Small intestine (tissue), 7 donors: ENCODE results near the gene NUP42. TPM values are rescaled to one million over a fixed set of nuclear protein-coding genes. Genes with fewer than 3 reads are reported as not detected.
A peak's percentile ranks its signal among the peaks of the same experiment; 100 is the strongest.

Experiments
- DNase-seq, 2 donors: peaks; one replicate each; pipeline versions ENCODE4 v3.0.0 to v3.0.0-alpha.2; 2013
- FAIRE-seq: peaks from 2 replicates; lab custom pipeline; 2012; peaks lifted over from hg19 to GRCh38; lab: Jason Lieb, UNC
- H3K27ac ChIP-seq, 3 donors: one replicate each; pipeline ENCODE4 v1.5.1; 2013; ENCODE audit warnings: low read length in 2 of 3, mild to moderate bottlenecking in 2 of 3, control low read depth in 1 of 3, inconsistent platforms in 1 of 3, low read depth in 1 of 3, moderate library complexity in 1 of 3
- H3K27me3 ChIP-seq, 3 donors: one replicate each; pipeline ENCODE4 v1.6.1; 2013; ENCODE audit warnings: low read length in 3 of 3, inconsistent platforms in 1 of 3; ENCODE audit not compliant: control insufficient read depth in 3 of 3, insufficient read depth in 3 of 3
- H3K36me3 ChIP-seq, 3 donors: one replicate each; pipeline ENCODE4 v1.6.1; 2013; ENCODE audit warnings: low read length in 3 of 3, inconsistent platforms in 1 of 3, low read depth in 1 of 3, mild to moderate bottlenecking in 1 of 3, moderate library complexity in 1 of 3; ENCODE audit not compliant: control insufficient read depth in 3 of 3, insufficient read depth in 2 of 3
- H3K4me1 ChIP-seq, 3 donors: one replicate each; pipeline ENCODE4 v1.6.1; 2013; ENCODE audit warnings: low read length in 2 of 3, inconsistent platforms in 1 of 3, low read depth in 1 of 3, mild to moderate bottlenecking in 1 of 3, moderate library complexity in 1 of 3; ENCODE audit not compliant: control insufficient read depth in 3 of 3, insufficient read depth in 2 of 3
- H3K4me3 ChIP-seq, 3 donors: one replicate each; pipeline ENCODE4 v1.5.1; 2013; ENCODE audit warnings: low read length in 3 of 3, control low read depth in 1 of 3, inconsistent platforms in 1 of 3, low read depth in 1 of 3, mild to moderate bottlenecking in 1 of 3, moderate library complexity in 1 of 3
- H3K9me3 ChIP-seq, 2 donors: one replicate each; pipeline ENCODE4 v1.6.1; 2013; ENCODE audit warnings: low read depth in 1 of 2, low read length in 1 of 2; ENCODE audit not compliant: control insufficient read depth in 2 of 2, insufficient read depth in 1 of 2
- WGBS, 3 donors: extraction: QIAGEN DNeasy Blood & Tissue Kit; methylation state at CpG; one replicate each; pipeline ENCODE4 v1.1.7; 2013; 5-methylcytosine and 5-hydroxymethylcytosine counted together
- polyA plus RNA-seq, 4 donors: library from polyadenylated mRNA; stranded (reverse) in 3 of 4; unstranded in 1 of 4; fragments of 200-250 nt in 3 of 4; fragments of 120-200 nt in 1 of 4; gene quantifications; one replicate each; pipeline versions ENCODE4 v1.2.1 to v1.2.3, GENCODE V29; 2013
- donor health status: healthy with polysubstance abuse.
- donor health status: control.
- donor health status: control.
- donor health status: Bipolar disorder and iron deficiency.
- donor health status: healthy.

The NUP42 gene
- polyA plus RNA-seq, 4 donors = 25.1 to 46.6 (median 32.4) TPM

GRCh38 chr7:23205909-23206767 lies 24.3 kb downstream of the NUP42 start:
- DNase-seq (peak in 1 of 2 donors; percentile 50), FAIRE-seq (no peak)
- no peaks in the 10 kb centered on the region for H3K27me3 ChIP-seq
- no peaks in the 10 kb centered on the region for H3K9me3 ChIP-seq
- WGBS, 3 donors = 19 to 48% (median 36%) methylated on average over 64 to 76 of the region's 76 CpGs
- peak overlapping the region; percentile 55 to 73 (median 65) for H3K27ac ChIP-seq
- H3K4me1 ChIP-seq = peaks cover 0 to 2% (median 0%) of the 10 kb centered on the region in 3 donors
- H3K4me3 ChIP-seq = peak overlapping the region; percentile 18 to 45 (median 39)
- peaks cover 0 to 6% (median 0%) of the 10 kb centered on the region in 3 donors for H3K36me3 ChIP-seq

GRCh38 chr7:23207021-23207420 lies 25.2 kb downstream of the NUP42 start:
- no peaks in the 10 kb centered on the region for H3K9me3 ChIP-seq
- no peaks in the 10 kb centered on the region for H3K27me3 ChIP-seq
- H3K4me3 ChIP-seq = no peak overlapping the region
- H3K27ac ChIP-seq = no peak overlapping the region
- H3K4me1 ChIP-seq = peaks cover 0 to 2% (median 0%) of the 10 kb centered on the region in 3 donors
- H3K36me3 ChIP-seq = peaks cover 0 to 2% (median 0%) of the 10 kb centered on the region in 3 donors
- FAIRE-seq (no peak), DNase-seq (peak in 1 of 2 donors; percentile 28)
- WGBS, 3 donors = 48 to 58% (median 55%) methylated on average over 2 of the region's 2 CpGs

- no peak overlapping the region for H3K4me3 ChIP-seq
- no peak for FAIRE-seq
- WGBS, 3 donors = 81 to 85% (median 84%) methylated on average over 3 of the region's 3 CpGs
- no peaks in the 10 kb centered on the region for H3K27me3 ChIP-seq
- no peak for DNase-seq
- no peaks in the 10 kb centered on the region for H3K9me3 ChIP-seq
- H3K36me3 ChIP-seq = no peaks in the 10 kb centered on the region
- no peak overlapping the region for H3K27ac ChIP-seq
- peaks cover 0 to 2% (median 0%) of the 10 kb centered on the region in 3 donors for H3K4me1 ChIP-seq
Observed at GRCh38 chr7:23207884-23208283, 26.0 kb downstream of the NUP42 start.

- 68 to 79% (median 77%) methylated on average over 4 of the region's 4 CpGs for WGBS, 3 donors
- Histone ChIP-seq H3K36me3 (no peaks in the 10 kb centered on the region), H3K27me3 (no peaks in the 10 kb centered on the region), H3K9me3 (no peaks in the 10 kb centered on the region), H3K27ac (no peak overlapping the region), H3K4me3 (no peak overlapping the region), H3K4me1 (peaks cover 0 to 2% (median 0%) of the 10 kb centered on the region in 3 donors)
- no peak for DNase-seq
- no peak for FAIRE-seq
Observed at GRCh38 chr7:23208316-23208715, 26.5 kb downstream of the NUP42 start.

GRCh38 chr7:23210506-23210905 lies 28.7 kb downstream of the NUP42 start:
- DNase-seq (no peak), FAIRE-seq (no peak)
- H3K36me3 ChIP-seq = no peaks in the 10 kb centered on the region
- H3K27me3 ChIP-seq = no peaks in the 10 kb centered on the region
- H3K27ac ChIP-seq = no peak overlapping the region
- H3K9me3 ChIP-seq = no peaks in the 10 kb centered on the region
- H3K4me1 ChIP-seq = peaks cover 0 to 2% (median 0%) of the 10 kb centered on the region in 3 donors
- 58 to 86% (median 85%) methylated on average over 2 of the region's 2 CpGs for WGBS, 3 donors
- no peak overlapping the region for H3K4me3 ChIP-seq

- DNase-seq = peak in 1 of 2 donors; percentile 32
- Histone ChIP-seq H3K36me3 (no peaks in the 10 kb centered on the region), H3K4me3 (no peak overlapping the region), H3K4me1 (no peaks in the 10 kb centered on the region), H3K27me3 (no peaks in the 10 kb centered on the region), H3K9me3 (no peaks in the 10 kb centered on the region), H3K27ac (no peak overlapping the region)
- WGBS, 3 donors = 63 to 71% (median 68%) methylated on average over 11 of the region's 11 CpGs
- no peak for FAIRE-seq
Observed at GRCh38 chr7:23211589-23211988, 29.7 kb downstream of the NUP42 start.

GRCh38 chr7:23212395-23212794 lies 30.5 kb downstream of the NUP42 start:
- Histone ChIP-seq H3K4me1 (no peaks in the 10 kb centered on the region), H3K27ac (no peak overlapping the region), H3K36me3 (no peaks in the 10 kb centered on the region), H3K27me3 (no peaks in the 10 kb centered on the region), H3K4me3 (no peak overlapping the region), H3K9me3 (no peaks in the 10 kb centered on the region)
- FAIRE-seq = no peak
- no peak for DNase-seq
- 83 to 98% (median 92%) methylated on average over 2 of the region's 2 CpGs for WGBS, 3 donors

GRCh38 chr7:23212841-23213240 lies 31.0 kb downstream of the NUP42 start:
- FAIRE-seq (no peak), DNase-seq (no peak)
- 75 to 89% (median 77%) methylated on average over 4 of the region's 4 CpGs for WGBS, 3 donors

More at GRCh38 chr7:23212841-23213240, 31.0 kb downstream of the NUP42 start:
- Histone ChIP-seq H3K4me3 (no peak overlapping the region), H3K36me3 (no peaks in the 10 kb centered on the region), H3K4me1 (no peaks in the 10 kb centered on the region), H3K27ac (no peak overlapping the region), H3K9me3 (no peaks in the 10 kb centered on the region), H3K27me3 (no peaks in the 10 kb centered on the region)
